Inferior parietal cortex (tissue), 1 donor: ENCODE results near the gene UBD.

Source experiments
- DNase-seq: peaks from one replicate; pipeline ENCODE4 v3.0.0-alpha.2; 2016; ENCODE audit errors: extremely low spot score

UBD gene

DNA sequence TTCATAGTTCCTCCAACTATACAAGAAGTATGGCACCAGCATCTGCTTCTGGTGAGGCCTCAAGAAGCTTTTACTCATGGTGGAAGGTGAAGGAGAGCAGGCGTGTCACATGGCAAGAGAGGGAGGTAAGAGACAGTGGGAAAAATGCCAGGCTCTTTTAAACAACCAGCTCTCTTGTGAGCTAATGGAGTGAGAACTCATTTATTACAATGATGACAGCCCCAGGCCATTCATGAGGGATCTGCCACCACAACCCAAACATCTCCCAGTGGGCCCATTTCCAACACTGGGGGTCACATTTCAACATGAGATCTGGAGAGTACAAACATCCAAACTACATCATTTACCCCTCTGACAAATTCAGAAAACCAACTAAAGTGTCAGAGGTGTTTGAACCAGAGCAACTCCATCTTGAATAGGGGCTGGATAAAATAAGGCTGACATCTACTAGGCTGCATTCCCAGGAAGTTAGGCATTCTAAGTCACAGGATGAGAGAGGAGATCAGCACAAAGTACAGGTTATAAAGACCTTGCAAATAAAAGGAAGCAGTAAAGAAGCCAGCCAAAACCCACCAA, 2.2 kb upstream of the UBD start:
- no peak for DNase-seq

DNA sequence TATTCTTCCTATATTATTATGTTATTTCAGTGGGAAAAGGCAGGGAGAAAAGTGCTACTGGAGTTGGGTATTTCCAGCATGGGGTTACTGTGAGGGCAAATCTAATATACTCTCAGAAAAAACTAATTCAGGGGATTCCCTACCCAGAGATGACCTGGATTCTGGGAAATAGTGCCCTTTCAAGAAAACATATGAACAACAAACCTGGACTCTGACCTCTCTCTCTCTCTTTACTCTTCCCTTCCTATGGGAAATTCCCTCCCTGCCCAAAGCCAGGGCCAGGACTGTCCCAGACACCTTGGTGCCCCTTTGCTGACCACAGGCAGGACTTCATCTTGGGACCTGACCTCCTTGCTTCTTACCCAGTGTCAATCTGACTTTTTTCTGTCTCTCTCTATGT, 1.6 kb upstream of the UBD start:
- DNase-seq: no peak

DNA sequence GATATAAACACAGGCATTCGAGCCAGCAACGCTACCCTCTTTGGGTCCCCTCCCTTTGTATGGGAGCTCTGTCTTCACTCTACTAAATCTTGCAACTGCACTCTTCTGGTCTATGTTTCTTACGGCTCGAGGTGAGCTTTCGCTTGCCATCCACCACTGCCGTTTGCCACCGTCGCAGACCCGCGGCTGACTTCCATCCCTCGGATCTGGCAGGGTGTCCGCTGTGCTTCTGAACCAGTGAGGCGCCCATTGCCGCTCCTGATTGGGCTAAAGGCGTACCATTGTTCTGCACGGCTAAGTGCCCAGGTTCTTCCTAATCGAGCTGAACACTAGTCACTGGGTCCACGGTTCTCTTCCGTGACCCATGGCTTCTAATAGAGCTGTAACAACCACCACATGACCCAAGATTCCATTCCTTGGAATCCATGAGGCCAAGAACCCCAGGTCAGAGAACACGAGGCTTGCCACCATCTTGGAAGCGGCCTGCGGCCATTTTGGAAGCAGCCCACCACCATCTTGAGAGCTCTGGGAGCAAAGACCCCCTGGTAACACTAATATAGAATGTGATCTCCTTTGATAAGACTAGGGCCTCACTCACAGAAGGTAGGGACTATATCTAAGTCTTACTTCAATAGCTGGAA, 973 bp downstream of the UBD start:
- no peak for DNase-seq

DNA sequence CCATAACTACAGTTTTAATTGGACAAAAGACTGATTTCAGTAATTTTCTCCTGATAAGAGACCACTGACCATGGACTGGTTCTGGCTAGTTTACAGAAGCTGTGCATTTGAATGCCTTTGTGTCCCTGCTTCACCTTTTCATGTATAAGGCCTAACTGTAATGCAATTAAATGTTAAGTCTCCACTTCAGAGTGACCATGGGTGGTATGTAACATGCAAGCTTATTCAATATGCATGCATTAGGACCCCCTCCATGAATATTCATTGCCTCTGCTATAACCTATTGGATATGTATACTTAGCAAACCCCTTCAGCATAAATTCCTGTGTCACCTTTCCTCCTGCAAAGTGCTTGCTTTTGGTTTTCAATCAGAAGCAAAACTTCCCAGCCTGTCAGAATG, 2.2 kb downstream of the UBD start:
- DNase-seq: no peak

DNA sequence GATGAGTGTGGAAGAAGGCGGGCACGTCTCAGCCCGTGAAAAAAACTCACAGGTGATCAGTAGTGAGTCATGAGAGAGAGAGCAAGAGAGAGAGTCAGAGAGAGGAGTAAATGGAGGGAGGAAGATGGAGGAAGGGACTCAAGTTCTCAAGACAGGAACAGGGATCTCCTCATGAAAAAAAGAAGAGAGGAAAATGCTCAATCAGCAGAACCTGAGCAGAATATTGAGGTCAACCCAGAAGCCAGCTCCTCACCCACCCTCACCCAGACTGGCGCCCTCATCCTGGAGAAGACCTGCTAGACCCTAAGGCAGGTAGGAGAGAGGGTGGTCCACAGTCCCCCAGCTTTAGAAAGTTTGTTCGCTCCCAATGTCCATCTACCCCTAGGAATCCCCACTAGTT, 4.8 kb downstream of the UBD start:
- DNase-seq: no peak

DNA sequence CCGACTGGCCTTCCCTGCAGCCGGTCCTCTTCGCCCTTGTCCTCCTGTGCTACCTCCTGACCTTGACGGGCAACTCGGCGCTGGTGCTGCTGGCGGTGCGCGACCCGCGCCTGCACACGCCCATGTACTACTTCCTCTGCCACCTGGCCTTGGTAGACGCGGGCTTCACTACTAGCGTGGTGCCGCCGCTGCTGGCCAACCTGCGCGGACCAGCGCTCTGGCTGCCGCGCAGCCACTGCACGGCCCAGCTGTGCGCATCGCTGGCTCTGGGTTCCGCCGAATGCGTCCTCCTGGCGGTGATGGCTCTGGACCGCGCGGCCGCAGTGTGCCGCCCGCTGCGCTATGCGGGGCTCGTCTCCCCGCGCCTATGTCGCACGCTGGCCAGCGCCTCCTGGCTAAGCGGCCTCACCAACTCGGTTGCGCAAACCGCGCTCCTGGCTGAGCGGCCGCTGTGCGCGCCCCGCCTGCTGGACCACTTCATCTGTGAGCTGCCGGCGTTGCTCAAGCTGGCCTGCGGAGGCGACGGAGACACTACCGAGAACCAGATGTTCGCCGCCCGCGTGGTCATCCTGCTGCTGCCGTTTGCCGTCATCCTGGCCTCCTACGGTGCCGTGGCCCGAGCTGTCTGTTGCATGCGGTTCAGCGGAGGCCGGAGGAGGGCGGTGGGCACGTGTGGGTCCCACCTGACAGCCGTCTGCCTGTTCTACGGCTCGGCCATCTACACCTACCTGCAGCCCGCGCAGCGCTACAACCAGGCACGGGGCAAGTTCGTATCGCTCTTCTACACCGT, 6.1 kb downstream of the UBD start:
- DNase-seq: peak; percentile 2

DNA sequence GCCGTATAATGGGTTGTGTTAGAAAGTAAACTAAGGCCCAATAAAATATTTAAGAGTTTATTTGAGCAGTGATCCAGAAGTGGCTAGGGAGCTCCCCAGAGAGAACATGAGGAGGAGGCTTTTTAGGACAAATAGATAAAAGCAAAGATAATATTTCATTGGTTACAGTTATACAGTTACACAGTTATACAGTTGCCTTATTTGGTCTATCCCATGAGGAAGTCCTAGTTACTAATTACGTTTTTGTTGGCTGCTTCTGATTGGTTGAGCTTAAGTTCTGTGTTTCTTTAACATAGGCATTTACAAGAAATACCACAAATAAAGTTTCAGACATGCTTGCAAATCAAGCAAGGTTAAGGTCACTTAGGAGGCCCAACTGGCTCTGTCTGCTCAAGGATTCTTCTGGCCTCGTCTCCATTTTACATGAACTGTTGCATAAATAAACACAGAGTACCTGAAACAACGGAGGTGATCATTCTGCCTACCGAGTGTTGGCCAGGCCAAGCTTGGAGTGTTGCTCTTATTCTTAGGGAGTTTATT, 7.0 kb downstream of the UBD start:
- peak; percentile 65 for DNase-seq

DNA sequence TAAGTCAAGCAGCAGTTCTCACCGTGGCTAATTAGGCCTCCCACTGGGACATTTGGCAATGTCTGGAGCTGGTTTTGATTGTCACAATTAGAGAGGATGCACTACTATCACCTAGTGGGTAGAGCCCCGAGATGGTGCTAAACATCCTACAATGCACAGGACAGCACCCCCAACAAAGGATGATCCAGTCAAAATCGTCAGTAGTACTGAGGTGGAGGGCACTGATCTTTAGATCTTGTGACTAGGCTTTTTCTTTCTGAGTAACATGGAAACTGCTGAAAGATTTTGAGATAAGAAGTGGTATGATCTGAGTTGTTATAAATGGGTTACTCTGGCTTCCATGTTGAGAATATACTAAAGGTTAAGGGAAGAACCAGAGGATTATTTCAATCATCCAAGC, 12.0 kb downstream of the UBD start:
- DNase-seq: no peak

DNA sequence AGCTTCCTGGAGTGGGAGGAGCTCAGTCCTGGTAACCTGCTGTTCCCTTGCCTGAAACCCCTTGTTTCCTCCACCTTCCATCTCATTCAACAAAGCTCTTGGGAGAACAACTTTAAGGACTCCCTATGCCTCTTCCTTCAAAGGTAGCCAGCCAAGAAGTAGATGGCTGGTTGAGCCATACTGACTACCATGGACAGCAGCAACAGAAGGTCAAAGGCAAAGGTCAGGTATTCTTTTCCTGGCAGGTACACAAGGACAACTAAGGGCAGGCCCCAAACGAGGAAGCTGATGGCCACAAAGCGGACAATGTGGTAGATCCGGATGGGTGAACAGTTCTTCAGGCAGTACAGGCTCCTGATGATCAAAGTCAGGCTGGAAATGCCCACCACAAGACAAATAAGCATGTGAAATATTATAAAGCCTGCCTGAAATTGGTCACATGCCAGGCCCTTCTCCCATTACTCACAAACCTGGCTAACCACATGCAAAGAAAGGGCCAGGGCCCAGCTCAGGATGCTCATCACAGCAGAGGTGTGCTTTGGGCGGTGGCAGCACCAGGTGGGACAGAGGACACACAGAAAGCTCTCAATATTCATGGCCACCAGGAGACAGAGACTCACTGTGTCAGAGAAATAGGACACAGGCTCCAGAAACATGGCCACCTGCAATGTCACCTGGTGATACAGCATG, 21.7 kb downstream of the UBD start:
- DNase-seq: no peak

DNA sequence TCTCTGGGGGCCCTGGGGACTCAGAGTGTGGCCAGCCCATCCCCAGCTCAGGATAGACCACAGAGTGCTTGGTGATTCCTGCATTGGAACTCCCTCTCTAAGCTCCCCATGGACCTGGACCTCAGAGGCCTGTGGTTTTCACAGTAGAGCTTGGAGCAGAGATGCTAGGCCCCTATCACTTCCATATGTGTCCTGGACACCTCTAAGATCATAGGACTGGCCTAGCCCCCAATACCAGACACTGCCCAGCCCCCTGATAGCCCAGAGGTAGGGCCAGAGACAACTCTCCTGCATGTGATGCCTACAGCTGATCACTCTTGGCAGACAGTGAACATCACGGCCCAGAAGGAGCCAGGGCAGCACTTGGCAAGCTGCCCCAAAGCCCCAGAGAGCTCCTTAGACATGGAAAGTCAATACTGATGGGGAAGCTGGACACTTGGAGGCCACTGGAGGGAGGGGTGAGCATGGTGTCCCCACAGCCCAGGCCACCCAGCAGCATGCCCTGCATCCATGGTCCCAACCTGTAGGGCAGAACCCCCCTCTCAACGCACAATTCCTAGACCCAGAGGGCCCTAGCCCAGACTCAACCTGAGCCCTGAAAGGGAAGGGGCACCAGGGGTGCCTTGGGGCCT, 27.1 kb downstream of the UBD start:
- no peak for DNase-seq

DNA sequence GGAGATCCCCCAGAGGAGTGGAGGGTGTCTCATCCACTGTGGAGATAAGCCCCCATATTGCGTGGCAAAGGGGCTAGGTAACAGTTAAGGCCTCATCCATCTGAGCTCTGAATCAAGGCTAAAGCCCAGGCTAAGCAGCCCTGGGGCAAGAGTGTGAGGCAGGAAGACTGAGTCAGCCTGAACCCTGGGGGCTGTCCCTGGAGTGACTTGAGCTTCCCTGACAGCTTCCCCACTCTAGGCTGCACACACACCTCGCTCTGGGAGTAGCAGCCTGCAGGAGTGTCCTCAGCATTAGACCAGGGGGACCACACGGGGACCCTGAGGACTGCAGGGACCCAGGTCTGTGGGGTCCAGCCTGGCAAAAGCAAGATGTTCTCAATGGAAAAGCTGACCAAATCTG, 27.9 kb downstream of the UBD start:
- DNase-seq: no peak

DNA sequence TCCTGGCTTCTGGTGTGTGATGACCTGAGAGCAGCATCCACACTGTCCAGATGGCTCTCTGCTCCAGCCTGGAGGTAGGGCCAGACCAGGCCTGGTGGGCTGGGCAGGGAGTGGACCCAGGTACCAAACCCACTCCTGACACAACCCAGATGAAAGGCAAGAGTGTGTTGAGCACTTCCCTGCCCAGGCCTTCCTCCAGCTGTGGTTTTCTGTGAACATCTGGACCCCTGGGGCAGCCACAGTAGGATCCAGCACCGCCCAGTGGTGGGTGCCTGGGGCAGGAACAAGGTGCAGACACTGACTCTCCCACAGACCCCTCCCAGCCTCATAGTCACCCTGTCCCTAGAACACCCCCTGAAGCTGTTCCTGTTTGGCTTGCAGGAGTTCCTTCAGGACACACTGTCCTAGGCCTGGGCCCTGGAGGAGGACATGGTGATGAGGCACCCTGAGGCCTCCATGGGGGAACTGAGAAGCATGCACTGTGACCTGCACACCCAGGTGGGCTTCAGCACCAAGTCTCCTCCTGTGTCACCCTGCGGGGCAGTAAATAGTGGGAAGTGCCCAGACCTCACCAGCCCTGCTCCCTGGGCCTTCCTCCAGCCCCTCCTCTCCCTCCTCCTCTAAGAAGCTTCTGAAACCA, 28.7 kb downstream of the UBD start:
- DNase-seq: no peak

DNA sequence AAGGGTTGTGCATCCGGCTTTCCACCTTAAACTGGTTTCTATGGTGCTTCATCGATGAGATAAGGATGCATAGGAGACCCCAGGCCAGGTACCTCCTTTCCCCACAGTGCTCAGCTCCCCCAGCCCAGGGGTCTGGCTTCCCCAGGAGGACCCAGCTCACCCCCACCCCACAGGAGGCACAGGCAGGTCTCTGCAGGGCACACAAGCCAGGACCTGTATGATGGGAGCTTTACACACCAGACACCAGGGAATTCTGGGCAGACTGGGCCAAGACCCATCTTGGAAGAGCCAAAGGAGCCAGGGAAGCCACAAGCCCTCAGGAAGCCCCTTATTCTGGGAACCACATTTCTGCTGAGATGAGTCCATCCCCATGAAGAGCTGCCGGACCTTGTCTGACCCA, 29.6 kb downstream of the UBD start:
- DNase-seq: no peak

DNA sequence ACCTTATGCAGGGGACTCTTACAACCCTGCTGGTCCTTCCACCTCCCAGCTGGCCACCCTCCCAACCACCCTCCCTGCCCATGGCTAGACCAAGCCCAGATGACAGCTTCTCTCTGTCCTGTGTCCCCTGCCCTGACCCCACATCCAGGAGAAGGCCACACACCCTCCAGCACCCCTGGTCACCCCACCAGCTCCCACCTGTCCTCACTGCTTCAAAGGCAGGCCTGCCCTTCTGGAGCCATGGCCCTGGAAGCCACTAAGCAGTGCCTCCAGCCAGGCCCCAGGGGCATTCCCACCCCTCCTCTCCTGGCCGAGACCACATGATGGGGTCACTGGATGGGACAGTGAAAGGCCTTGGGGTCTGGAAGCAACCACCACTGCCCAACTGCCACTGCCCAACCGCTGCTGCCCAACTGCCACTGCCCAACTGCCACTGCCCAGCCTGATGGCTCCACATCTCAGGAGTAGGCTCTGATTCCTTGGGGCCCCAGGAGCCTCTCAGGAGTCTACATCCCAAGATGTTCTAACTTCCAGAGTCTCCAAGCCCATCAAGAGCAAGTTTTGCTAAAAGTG, 30.5 kb downstream of the UBD start:
- no peak for DNase-seq

DNA sequence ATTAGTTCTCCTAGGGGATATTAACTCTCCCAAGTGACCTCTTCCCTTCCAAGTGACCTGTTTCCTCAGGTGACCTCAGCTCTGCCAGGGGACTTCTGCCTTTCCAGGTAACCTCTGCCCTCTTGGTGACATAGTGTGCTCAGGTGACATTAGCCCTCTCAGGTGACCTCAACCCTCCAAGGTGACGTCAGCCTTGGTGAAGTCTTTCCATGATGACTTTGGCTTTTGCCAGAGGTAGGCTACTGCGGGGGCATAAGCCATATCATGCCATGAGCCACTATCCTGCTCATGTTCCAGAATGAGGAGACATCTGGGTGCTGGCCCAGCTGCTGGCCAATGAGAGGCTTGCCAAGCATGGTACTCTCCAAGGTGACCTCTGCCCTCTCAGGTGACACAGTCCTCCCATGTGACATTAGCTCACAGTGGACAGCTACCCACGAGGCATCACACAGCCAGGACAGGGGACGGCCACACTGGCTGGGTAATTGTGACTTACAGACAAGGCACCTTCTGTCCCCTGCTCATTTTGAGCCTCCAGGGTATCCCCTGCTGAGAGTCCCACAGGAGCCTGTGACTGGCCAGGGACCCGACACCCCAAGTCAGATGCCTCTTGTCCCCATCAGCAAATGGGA, 31.1 kb downstream of the UBD start:
- DNase-seq: no peak

DNA sequence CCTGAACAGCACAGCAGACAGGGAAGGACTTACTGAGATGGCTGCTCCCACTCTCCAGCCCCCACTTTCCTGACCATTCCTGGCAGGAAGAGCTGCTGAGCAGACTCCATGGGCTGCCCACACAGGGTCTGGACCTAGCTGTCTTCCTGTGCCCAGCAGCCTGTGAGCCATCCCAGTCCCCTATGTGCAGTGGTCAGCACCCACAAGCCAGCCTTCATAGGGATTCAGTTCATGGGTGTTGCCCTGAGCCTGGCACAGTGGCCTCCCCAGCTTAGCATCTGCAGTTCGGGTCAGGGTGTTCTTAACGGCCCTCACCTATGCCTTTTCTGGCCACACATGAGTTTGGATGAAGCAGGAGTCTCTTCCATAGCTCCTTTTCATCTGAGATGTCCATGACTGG, 32.0 kb downstream of the UBD start:
- DNase-seq: no peak

DNA sequence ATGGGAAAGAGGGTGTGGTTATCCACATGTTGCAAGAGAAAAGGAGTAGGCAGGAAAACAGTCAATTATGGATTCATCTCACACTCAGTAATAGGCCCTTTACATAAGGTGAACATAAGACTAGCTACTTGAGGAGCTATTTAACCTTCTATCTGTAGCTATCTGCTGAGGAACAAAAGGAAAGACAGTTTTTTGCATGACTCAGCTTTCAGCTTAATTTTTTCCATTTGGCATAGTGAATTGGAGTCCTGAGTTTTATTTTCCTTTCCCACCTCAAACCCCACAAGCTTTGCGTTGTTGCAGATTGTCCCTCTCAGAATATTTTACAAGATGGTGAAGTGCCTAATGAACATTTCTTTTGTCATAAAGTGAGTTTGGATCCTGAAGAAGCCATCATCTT, 32.4 kb downstream of the UBD start:
- no peak for DNase-seq

DNA sequence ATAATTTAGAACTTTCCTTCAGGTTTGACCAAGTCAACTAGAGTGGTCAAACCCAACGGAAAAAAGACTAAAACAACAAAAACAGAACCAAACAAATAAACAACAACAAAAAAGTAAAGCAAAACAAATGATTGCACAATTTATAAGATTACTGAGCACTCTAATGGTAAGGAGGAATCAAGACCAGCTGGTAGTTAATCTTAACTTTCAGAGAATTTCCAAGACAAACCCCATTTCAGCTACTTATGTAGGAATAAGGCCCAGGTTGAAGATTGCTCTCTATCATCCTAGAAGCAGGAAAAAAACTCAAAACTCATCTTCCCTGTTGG, 34.3 kb downstream of the UBD start:
- no peak for DNase-seq

DNA sequence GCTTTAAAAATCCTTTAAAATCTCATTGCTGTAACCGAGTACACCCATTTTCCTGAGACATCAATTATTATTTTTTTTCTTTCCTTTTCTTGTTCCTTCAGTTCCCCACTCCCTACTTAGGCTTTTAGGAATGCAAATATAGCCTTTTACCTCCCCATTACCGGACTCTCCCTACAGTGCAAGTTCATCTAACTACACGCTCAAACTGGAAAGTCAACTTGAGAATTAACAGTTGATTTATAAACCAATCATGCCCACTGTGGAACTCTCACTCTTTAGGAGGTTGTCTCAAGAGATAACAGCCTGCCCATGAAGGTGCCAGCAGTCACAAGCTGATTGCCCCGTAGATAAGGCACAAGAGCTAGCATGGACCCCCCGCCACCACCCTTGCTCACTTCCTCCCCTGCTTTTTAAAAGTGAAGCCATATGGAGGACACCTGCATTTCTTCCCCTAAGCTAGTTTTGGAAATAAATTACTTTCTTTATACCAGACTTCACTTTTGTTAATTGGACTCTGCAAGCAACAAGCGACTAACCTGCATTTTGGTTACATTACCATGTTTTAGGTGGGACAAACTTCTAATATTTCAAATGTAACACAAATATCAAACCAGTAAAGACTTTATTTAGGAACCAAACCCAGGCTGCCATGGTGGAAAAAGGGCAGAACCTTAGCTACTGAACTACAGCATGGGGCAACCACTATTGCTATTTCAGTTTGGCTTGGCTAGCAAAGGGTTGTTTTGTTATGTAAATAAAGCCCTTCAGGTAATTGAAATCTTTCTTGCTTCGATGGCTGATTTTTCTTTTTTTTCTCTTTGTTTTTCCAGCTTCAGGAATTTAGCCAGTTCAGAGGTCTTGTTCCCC, 34.9 kb downstream of the UBD start:
- no peak for DNase-seq

DNA sequence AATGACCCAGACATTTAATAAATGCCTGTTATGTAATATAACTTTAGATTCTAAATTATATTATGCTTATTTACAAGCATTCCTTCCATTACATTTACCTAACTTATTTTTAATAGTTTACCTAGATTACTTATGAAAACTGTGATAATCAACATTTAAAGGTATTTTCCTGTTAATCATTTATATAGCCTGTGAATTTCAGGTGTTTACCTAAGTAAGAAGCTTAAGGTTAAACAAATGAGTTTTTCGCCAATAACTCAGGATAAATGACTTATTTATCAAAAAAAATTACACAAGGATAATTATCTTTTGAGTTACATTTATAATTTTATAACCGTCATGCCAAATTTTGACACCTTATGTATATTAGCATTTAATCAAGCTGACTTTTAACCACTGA, 35.5 kb downstream of the UBD start:
- DNase-seq: no peak
